NCI-H1694 (cell line): ENCODE measurements around the gene RFC3.

Source experiments
- DNase-seq: peaks from one replicate; lab custom pipeline; 2025; lab: John Stamatoyannopoulos, UW

The RFC3 gene

DNA sequence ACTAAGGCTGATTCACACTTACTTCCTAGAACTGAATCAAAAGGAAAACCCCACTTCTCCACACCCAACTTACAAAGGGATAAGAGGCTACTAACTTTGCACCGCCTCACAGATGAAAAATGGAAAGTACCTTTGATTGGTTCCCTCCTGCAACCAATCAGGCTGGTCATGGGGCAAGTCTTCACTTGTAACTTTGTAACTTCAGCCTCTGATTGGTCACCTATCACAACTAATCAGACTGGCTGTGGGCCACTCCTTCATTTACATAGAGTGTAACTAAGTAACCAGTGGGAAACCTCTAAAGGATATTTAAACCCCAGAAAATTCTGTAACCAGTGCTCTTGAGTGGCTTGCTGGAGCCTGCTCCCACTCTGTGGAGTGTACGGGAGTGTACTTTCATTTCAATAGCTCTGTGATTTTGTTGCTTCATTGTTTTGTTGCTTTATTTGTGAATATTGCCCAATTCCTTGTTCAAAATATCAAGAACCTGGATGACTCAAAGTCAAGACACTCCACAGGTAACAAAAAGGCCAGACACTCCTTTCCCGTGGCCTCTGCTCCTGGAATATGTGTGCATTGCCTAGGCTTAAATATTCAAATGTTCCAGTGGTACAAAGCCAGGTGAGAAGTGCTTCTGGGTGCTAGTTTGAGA is 50.5 kb downstream of the RFC3 start:
- no peak for DNase-seq

DNA sequence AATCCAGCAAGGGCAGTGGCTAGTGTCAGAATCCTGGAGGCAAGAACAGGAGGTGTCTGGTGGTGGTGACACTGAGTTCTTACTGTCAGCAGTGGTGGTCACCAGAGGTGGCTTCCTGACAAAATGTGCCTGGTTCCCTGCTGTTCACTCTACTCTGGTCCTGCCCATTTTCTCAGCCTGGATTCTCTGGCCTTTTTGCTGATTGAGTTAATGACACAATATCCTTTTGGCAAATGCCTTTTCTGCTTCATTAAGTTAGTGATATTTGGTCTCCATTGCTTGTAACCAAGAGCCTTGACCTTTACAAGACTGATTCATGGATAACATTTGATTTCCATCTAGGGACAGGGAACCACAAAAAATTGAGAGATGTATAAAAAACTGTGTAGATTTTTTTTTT is 51.1 kb downstream of the RFC3 start:
- DNase-seq, result no peak

DNA sequence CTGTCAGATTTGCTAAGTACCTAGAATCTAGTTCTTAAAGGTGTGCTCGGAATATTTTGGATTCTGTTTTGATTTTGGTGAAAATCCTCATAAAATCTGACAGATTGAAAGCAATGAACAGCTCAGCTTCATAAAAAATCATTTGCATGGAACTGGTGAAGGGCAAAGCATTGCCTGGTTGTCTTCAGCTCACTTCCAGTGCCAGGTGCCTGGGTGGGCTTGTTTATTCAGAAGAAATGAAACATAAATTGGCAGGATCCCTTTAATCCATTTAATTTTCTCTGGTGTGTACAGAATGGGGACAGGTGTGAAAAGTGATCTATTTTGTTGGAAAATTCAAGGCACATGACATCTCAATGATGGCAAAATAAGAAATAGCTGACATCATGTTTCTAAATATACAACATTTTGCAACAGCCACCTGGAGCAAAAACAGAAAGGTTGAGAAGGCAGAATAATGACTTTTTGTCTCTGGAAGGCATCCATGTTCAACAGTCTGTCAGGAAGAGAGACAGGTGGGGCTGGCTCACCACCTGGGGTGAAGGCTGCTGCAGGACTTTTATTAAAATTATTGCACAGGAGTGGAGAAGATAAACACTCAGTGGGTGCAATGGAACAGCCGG is 52.2 kb downstream of the RFC3 start:
- DNase-seq, result peak; percentile 60

DNA sequence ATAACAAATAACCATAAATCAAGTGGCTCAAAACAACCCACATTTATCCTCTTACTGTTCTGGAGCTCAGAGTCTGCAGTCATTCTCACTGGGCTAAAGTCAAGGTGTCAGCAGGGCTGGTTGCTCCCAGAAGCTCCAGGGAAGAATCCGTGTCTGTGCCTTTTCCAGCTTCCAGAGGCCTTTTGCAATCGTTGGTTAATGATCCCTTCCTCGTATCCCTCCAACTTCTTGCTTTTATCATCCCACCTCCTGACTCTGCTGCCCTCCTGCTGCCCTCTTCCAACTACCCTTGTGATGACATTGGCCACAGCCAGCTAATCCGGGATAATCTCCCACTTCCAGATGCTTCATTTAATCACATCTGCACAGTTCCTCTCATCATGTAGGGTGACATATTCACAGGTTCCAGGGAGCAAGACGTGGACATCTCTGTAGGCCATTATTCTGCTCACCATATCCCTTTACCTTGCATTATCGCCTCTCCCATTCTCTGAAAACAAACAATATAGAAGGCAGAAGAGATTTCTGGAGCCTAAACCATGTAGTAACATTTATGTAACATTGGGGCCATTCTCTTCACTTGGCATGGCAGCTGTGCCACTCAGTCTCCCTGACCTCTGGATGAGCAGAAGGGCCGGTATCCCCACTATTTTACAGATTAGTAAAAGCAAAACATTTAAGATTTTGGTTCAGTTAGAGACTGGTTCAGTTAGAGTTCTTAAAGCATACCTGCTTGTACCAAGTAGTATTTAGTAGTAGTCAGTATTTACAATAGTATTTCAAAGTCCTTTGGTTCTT is 53.5 kb downstream of the RFC3 start:
- no peak for DNase-seq

DNA sequence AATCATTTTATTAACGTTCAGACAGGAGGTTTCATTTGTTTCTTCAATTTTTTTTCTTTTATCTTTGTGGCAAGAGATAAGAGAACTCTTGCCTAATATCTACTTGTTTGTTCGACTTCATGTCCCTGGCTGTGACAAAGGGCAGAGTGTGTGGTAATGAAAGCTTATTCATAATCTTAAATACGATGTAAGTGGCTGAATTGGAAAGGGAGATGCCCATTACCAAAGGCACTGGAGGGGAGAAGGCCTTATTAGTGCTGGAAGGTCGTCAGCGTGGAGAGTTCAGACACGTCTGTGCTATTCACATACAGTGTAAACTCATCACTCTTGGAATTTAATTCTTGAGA is 54.0 kb downstream of the RFC3 start:
- DNase-seq, result no peak

DNA sequence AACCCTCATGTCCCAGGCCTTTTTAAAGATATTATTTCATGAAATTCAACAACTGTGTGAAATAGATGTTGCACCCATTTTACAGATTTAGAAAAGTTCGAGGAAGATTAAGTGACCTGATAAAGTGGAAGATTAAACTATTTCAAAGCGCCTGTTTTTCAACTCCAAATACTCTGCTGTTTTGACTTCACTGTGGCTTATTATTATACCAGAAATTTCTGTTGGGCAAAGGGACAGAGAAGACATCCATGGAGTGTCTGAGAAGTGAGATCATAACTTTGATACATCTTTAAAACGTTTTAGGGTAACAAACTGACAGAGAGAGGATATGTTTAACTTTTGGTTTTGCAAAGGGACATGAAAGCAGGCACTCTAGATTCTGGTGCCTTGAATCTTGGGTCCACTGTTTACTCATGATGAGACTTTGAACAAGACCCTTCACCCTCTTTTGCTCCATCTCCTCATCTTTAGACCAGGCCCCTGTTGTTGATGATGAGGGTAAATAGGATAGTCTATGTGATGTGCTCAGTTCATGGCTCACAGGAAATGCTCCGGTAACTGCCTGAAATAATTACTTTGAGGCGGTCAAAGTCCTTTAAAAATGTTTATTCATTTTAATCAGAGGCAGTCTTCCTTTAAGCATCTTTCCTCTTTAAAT is 55.4 kb downstream of the RFC3 start:
- no peak for DNase-seq

DNA sequence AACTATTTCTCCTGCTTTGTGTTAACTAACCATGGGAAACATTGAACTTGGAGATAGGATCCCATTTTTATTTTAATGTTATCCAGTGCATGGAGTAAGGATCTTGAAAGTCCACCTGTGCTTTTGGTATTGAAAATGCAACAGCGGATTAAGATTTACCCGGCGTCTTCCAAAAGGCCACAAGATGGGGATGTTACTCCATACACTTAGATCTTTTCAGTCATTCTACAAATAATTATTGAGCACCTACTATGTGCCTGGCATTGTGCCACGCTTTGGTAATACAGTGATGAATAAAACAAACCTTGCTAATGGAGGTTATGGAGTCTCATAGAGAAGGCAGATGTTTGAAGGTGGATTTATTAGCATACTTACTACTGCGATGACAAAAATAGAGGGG is 56.9 kb downstream of the RFC3 start:
- no peak for DNase-seq

DNA sequence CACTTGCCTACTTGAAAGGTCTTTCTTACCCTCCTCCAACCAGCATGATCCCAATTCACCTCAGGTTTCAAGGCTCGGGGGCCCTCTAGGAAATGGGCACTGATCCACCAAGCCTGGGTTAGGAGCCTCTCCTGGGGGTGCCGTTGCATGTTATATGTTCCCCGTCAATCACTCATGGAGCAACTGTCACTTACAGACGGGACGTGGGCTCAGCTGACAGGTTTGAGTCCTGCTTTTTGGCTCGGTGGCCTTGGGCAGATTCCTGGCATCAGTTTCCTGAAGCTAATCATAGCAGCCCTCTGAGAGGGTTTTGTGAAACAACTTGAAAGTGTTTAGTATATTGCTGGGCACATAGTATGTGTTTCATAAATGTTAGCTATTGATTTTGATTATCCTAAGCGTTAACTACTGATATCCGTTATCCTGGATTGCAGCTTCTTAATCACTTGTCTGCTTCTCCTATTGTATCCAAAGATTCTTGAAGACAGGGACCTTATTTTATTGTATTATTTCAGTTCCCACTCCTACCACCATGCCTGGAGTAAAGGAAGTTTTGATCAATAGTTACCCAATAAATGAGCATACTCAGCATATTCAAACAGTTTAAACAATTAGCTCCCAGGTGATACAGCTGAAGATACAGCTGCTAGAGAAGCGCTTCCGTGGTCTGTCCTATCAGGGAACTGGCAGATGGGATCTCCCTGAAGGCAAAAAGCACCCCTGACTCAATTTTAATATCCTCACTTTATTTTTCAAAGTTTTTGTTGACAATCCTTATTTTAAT is 57.9 kb downstream of the RFC3 start:
- no peak for DNase-seq

DNA sequence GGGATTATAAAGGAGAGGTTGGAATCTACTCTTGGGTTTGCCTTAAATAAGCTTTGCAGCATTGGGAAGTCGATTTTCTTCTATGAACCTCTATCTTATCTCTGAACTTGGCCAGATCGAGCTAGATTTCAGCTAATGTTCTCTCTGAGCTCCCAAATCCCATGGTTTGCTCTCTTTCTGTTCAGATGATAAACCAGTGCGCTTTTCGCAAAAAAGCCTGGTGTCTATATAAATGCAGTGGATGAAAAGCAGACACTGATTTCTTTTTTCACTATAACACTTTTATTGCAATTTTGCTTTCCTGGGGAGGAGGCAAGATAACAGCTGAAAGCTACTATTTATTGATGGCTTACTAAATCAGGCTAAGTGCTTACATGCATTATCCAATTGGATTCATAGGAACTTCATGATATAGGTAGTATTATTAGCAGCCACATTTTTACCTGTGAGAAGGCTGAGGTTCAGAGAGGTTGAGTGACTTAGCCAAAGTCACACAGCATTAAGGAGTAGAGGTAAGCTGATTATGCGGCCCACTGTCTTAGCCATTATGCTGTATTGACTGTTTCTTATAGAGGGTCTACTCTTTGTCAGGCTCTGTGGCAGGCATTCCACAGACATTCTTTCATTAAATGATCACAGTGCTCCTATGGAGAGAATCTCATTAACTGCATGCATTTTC is 58.9 kb downstream of the RFC3 start:
- DNase-seq, result no peak

DNA sequence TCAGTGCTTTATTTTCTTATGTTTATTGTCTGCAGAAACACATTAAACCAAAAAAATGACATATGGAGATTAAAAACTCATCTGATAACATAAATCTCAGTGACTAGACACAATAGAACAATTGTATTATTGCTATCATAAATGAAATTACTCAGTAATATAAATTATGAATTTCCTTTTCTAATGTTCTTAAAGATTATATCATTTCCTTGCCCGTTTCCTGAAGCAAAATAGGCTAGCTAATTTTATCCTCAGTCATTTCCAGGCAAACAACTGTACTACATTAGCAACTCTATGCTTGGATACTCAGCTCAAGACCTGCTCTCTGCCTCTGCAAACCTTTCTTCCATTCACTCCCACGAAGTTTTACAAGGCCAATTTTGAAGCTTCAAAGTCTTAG is 61.2 kb downstream of the RFC3 start:
- no peak for DNase-seq

DNA sequence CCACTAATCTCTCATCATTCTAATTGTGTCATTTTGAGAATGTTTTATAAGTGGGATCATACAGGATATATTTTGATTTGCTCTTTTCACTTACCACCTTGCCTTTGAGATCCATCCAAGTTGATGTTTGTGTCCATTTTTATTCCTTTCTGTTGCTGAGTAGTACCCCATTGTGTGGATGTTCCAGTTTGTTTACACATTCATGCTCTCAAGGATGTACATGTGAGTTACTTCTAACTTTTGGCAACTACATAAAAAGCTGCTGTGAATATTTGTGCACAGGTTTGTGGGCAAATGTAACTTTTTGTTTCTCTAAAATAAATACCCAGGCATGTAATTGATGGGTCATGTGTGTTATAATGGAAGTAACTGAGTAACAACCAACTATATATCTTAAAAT is 64.9 kb downstream of the RFC3 start:
- DNase-seq, result no peak

DNA sequence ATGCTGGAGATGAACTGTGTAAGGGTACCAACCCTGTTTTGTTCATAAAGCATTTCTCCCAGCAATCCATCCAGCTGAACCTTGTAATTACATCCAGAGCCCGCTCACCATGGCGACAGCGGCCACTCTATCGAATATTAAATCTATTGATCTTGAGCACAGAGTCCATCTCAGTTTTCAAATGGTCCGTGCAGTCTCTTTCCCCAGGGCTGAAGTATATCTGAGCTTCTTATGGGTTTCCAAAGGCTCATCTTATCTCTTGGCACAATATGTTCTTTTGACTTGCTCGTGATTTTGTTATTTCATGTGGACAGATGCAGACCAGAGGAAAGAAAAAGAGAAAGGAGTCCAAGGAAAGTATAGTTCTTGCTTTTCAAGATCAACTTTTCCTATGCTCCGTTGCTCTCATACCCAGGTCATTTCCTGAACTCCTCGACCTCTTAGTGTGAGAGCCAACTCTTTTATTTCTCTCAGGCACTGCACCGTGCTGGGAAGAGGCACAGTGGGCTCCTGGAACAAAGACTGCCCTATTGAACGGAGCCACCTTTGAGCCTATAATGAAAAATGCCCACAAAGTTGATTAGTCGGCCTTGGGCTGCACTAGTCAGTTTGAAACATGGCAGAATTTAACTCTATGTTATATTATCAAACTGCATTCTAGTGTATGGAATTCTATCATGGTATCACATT is 66.7 kb downstream of the RFC3 start:
- no peak for DNase-seq
